ENCODE results near the gene CEACAM1.
A peak's percentile ranks its signal among the peaks of the same experiment; 100 is the strongest.

CEACAM1 gene

DNA sequence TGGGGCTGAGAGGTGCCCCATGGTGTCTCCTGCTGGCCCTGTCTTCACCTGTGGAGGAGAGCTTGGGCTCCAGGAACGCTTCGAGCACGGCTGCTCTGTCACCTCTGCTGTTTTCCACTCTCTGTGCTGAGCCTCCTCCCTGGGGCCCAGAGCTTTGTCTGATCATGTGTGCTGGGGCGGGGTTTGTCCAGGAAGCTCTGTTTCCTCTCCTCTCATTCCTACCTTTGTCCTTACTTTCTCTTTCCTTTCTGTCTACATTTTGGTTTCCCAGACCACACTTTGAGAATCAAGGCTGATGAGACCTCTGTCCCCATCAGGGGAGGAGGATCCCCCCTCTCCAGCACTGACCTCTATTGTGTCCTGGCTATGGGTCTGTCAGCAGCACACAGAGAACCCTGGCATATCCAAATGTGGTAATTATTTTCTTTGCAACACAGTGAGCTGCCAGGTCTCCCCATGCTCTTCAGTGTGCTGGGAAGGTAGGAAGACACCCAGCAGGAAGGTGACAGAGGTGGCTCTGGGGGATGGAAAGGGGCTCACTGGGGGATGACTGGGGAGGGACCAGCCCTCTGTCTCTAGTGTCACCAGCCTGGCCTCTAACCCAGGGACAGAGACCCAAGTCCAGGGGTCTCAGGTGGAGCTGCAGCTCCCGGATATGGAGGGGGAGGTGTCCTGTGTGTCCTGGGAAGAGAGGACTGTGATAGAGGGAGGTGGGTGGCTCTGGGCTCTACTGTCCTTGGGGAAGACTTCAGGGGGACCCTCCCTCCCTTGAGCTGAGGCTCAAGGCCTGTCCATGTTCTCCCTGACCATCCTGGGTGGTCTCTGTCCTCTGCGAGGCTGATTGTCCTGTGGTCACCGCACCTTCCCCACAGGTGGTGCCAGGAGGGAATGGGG lies at the start of gene CEACAM1:
Gene CEACAM1 (minus strand): TSS at position 128 of the 894 bp plus-strand sequence. CDS start 107 bp downstream, at position 21.
- TF ChIP-seq, protein P1, sequence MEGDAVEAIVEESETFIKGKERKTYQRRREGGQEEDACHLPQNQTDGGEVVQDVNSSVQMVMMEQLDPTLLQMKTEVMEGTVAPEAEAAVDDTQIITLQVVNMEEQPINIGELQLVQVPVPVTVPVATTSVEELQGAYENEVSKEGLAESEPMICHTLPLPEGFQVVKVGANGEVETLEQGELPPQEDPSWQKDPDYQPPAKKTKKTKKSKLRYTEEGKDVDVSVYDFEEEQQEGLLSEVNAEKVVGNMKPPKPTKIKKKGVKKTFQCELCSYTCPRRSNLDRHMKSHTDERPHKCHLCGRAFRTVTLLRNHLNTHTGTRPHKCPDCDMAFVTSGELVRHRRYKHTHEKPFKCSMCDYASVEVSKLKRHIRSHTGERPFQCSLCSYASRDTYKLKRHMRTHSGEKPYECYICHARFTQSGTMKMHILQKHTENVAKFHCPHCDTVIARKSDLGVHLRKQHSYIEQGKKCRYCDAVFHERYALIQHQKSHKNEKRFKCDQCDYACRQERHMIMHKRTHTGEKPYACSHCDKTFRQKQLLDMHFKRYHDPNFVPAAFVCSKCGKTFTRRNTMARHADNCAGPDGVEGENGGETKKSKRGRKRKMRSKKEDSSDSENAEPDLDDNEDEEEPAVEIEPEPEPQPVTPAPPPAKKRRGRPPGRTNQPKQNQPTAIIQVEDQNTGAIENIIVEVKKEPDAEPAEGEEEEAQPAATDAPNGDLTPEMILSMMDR (IDR thresholded peaks at IDR 0.05; ENCODE audit: extremely low read depth, missing control alignments) = no peak
- DNase-seq (ENCODE audit: low spot score) = peak; percentile 66

- TF ChIP-seq, protein P1 (IDR thresholded peaks at IDR 0.05; ENCODE audit: extremely low read depth, missing control alignments) = no peak
- DNase-seq (ENCODE audit: low spot score) = no peak
These were observed 48.7 kb upstream of the CEACAM1 start for GRCh38 chr19:42577016-42577415.

DNA sequence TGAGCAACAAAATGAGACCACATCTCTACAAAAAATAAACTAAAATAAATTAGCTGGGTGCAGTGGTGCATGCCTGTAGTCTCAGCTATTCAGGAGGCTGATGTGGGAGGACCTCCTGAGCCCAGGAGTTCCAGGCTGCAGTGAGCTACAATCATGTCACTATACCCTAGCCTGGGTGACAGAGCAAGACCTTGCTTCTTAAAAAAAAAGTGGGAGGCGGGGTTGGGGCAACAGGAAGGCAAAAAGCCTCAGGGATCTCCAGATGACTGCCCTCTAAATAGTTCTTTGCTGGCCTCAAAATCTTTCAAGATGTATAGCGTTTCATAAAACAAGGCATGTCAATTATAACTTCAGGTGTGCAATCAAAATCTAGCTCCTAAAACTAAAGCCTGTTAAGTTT lies 48.0 kb upstream of the CEACAM1 start:
- TF ChIP-seq, protein P1 (IDR thresholded peaks at IDR 0.05; ENCODE audit: extremely low read depth, missing control alignments) = no peak
- no peak for DNase-seq (ENCODE audit: low spot score)

DNA sequence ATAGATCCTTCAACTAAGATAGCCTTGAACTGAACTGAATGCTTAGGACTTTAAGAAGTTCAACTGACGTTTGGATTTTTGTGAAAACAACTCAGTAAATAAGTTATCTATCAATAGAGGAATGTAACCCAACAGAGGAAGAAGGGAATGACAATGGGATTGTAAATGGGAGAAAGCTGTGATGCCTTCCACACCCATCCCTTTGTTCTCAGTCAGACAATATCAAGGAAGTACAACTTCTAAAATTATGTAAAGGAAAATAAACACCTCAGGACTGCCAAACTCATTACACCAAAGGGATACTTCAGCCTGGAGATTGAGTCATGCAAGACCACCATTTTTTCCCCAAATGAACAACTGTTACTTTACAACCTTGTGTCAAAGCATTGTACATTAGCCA lies 45.4 kb upstream of the CEACAM1 start:
- TF ChIP-seq, protein P1 (IDR thresholded peaks at IDR 0.05; ENCODE audit: extremely low read depth, missing control alignments) = no peak

DNA sequence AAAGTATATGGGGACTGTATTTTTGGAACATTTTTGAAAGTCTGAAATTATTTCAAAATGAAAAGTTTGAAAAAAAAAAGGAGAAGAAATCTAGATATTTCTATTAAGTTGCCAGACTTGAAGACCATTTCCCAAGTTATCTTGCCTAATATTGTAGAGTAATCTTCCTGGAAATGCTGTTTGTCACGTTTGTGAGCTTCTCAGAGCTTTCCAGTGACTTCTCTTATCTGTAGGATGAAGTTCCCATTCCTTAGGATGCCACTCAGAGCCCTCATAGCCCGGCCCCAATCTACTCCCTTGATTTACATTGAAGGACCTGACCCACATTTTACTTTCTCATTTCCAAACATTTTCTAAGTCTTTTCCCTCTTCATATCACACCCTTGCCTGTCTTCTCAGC lies 42.8 kb upstream of the CEACAM1 start:
- no peak for DNase-seq (ENCODE audit: low spot score)

More for the DNA sequence above, 45.4 kb upstream of the CEACAM1 start:
- DNase-seq (ENCODE audit: low spot score) = no peak

DNA sequence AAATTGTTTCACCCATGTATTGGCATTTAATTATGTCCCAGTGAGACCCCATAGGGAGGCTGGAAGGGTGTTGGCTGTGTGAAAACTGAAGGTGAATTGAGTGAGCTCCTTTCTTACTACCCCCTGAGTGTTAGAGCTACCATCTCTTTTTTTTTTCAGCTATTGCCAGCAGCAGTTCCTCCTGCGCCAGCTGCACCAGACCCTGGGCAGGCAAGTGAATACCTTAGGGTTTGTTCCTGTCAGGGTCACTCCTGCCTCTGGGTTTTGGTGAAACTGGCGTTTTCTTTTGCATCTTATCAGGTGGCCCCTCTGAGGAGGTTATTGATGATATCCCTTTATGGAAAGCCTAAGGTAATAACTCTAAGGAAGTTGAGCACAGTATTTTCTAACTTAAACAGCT lies 40.9 kb upstream of the CEACAM1 start:
- no peak for DNase-seq (ENCODE audit: low spot score)
- TF ChIP-seq, protein P1 (IDR thresholded peaks at IDR 0.05; ENCODE audit: extremely low read depth, missing control alignments) = no peak

More for the DNA sequence above, 42.8 kb upstream of the CEACAM1 start:
- TF ChIP-seq, protein P1 (IDR thresholded peaks at IDR 0.05; ENCODE audit: extremely low read depth, missing control alignments) = no peak

DNA sequence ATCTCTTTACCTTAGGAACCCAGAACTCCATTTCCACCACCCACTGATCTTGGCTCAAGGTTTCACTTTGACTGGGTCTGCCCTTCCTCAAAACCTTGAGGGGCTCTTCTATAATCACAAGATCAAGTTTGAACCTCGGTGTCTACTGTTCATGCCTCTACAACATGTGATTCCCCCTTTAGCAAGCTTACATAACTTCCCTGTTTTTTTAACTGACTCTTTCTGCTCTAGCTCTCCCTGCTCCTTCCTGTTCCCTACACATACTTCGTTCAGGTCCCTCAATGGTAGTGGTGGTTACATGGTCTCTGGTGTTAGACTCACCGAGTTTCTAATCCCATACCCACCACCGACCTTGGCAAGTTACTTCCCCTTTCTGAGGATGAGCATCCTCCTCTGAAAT lies 39.7 kb upstream of the CEACAM1 start:
- no peak for DNase-seq (ENCODE audit: low spot score)
- TF ChIP-seq, protein P1 (IDR thresholded peaks at IDR 0.05; ENCODE audit: extremely low read depth, missing control alignments) = no peak
